Stromal cell of bone marrow (primary cell): ENCODE data around the gene NOC4L.

Experiments used
- DNase-seq: peaks from one replicate; pipeline ENCODE4 v3.0.0-alpha.2; 2012; ENCODE audit warnings: low read depth

NOC4L gene

DNA sequence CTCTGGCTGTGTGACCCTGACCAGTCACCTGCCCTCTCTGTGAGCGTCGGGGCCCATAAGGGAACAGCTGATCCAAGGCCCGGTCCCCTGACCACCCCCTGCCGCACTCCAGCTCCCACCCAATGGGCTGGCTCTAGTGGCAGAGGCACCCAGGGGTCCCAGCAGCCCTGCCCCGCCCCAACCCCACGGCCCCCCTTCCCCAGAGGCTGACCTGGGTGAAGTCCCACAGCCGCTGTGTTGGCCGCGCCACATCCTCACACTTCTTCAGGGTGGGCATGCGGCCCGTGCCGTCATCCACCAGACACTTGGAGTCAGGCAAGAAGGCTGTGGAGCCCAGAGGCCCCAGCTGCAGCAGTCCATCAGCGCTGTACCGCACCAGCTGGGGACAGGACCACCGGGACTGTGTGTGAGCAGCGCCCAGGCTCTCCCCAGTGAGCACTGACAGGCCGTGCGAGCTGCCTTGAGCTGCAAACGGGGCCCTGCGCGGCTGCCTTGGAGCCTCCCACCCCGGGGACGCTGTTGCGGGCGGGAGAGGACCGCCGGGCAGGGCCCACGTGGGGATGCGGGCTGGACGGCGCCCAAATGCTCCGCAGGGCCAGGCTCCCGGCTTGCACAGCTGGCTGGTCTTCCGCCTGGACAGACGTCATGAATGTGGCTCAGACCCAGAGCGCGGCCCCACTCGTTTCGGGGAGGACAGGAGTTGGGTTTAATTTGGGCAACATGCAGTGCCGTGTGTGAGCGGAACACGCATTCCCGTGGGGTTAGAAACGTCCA is 53.5 kb downstream of the NOC4L start:
- DNase-seq = no peak

DNA sequence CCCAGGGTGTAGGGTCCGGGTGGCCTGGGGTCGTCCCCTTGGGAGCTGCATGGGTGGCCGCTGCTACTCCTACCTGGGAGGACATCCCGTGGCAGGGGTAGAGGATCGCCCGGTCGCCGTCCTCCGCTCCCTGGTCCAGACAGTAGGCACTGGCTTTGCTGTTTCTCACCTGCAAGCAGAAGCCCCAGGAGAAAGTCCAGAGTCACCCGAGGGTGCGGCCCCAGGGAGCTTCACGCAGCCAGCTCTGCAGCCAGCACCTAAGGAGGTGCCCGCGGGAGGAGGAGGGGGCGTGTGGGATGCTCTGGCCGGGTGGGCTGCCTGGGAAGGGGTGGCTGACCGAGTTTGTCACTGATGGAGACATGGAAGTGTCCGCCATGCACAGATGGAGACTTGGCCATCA is 54.8 kb downstream of the NOC4L start:
- DNase-seq = no peak

DNA sequence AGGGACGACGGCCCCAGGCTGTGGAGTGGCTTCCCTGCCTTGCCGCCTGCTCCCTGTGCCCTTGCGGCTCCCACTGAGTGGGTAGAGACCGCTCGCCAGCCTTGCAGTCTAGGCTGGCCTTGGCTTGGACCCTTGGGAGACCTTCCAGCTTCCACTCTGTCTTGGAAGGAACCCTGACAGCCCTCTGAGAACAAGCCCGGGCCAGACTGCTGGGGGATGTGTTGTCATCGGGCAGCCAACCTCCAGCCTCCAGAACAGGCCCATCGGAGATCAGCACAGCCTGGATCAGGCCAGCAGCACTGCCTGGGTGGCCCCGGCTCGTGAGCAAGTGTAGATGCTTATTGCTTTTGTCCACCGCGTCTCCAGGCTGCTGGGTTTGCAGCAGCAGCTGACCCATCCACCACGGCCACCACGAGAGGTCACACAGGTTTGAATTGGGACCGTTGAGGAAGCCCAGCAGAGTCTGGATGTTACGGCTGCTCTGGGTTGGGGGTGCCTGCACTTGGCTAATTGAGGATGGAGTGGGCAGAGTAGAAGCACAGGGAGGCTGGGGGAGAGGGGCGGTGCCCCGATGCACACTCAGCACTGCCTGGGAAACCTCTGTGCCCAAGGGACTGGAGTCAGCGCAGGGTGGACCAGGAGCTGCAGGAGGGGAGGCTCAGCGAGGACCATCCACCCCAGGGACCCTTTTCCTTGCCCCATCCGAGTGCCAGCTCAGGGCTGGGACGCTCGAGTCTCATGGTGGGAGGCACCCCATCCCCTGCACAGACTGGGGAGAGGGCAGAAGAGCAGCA is 55.5 kb downstream of the NOC4L start:
- DNase-seq = no peak

DNA sequence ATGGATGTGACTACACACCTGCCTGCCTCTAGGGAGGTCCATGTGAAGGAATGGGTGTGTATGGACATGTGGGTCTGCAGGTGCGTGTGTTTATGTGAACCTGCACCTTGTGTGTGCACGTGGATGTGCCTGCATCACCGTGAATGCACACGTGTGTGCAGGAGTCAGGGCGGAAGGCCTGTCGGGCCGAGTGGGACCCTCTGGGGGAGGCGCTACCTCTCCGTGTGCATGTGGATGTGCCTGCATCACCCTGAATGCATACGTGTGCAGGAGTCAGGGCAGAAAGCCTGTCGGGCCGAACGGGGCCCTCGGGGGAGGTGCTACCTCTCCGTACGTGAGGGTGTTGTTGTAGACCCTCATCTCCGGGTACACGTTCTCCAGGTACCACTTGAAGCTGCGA is 56.5 kb downstream of the NOC4L start:
- DNase-seq = no peak

DNA sequence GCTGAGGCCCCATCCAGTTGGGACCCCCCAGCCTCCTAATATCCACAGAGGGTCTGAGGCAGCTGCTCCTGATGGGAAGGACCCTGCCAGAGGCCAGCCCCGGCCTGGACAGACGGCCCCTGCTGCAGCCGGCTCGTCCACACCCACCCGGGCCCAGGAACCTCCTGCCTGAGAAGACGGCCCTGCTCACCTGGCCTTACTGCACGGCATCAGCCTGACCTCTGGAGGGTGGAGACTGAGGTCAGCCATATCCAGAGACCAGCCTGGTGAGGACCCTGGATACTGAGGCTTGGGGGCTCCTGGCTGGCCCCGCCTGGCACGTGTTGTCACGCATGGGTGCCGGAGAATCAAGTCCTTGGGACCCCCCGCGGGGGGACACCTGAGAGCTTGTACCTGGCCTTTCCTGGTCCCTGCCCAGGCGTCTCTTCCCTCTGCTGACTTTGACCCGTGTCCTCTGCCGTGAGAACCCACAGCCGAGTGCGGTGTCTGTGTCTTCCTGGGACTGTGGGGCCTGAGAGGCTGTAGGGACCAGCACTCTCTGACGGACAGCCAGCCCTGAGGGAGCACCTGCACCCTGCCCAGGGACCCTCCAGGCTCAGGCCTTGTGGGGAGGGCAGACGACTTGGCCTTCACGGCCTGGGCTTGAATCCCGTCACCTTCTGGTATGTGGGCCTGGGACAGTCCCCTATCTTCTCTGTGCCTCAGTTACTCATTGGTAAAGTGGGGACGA is 57.3 kb downstream of the NOC4L start:
- no peak for DNase-seq
